Endodermal cell (in vitro differentiated cells): ENCODE results near the gene PPP2R5C. TPM values are rescaled to one million over a fixed set of nuclear protein-coding genes. Genes with fewer than 3 reads are reported as not detected.

Source experiments
- DNase-seq: peaks from one replicate; pipeline ENCODE4 v3.0.0-alpha.2; 2017
- H3K27ac ChIP-seq: 2 replicates; pipeline ENCODE4 v1.5.1; 2013; ENCODE audit warnings: mild to moderate bottlenecking, low read depth, low read length, moderate library complexity
- H3K27me3 ChIP-seq: 2 replicates; pipeline ENCODE4 v1.6.1; 2013; ENCODE audit warnings: mild to moderate bottlenecking, low read length, moderate library complexity; ENCODE audit not compliant: insufficient read depth, control insufficient read depth, poor library complexity, severe bottlenecking
- H3K36me3 ChIP-seq: 2 replicates; pipeline ENCODE4 v1.7.0; 2013; ENCODE audit warnings: mild to moderate bottlenecking, low read length, moderate library complexity; ENCODE audit not compliant: control insufficient read depth, insufficient read depth
- H3K4me1 ChIP-seq: one replicate; pipeline ENCODE4 v1.7.0; 2013; ENCODE audit warnings: low read length; ENCODE audit not compliant: control insufficient read depth, insufficient read depth
- H3K4me3 ChIP-seq: 2 replicates; pipeline ENCODE4 v1.5.1; 2013; ENCODE audit warnings: mild to moderate bottlenecking, low read length, moderate library complexity
- H3K9ac ChIP-seq: 2 replicates; pipeline ENCODE4 v1.6.1; 2013; ENCODE audit warnings: mild to moderate bottlenecking, low read length, moderate library complexity; ENCODE audit not compliant: poor library complexity, severe bottlenecking; ENCODE audit errors: extremely low read depth
- H3K9me3 ChIP-seq: 2 replicates; pipeline ENCODE4 v1.6.1; 2013; ENCODE audit warnings: mild to moderate bottlenecking, low read length, moderate library complexity; ENCODE audit not compliant: control insufficient read depth
- H3K27ac Mint-ChIP-seq: 2 replicates; pipeline ENCODE4 v1.8.0; 2020; ENCODE audit warnings: mixed read lengths
- H3K27me3 Mint-ChIP-seq: 2 replicates; pipeline ENCODE4 v1.8.0; 2021; ENCODE audit warnings: mild to moderate bottlenecking, mixed read lengths; ENCODE audit not compliant: insufficient read depth
- H3K36me3 Mint-ChIP-seq: 2 replicates; pipeline ENCODE4 v1.8.0; 2020; ENCODE audit warnings: low read depth, mixed read lengths
- H3K4me1 Mint-ChIP-seq: 2 replicates; pipeline ENCODE4 v1.8.0; 2020; ENCODE audit warnings: mixed read lengths
- H3K4me3 Mint-ChIP-seq: 2 replicates; pipeline ENCODE4 v1.8.0; 2020; ENCODE audit warnings: mild to moderate bottlenecking, moderate library complexity, mixed read lengths
- H3K9me3 Mint-ChIP-seq: 2 replicates; pipeline ENCODE4 v1.8.0; 2020; ENCODE audit warnings: mild to moderate bottlenecking, mixed read lengths
- WGBS, 2 experiments: methylation state at CpG; one replicate each; pipeline versions ENCODE4 v1.1.5 to v1.1.7; 2013; ENCODE audit warnings: missing lambda C conversion rate in 2 of 2, mixed read lengths in 1 of 2; ENCODE audit not compliant: insufficient coverage in 1 of 2, insufficient read length in 1 of 2; 5-methylcytosine and 5-hydroxymethylcytosine counted together
- total RNA-seq, 2 donors: library from RNA; stranded (reverse); fragmentation: NEBNext Ultra II Directional in 1 of 2; extraction: Animal tissue kit (Norgen Biotek cat#: 25700) in 1 of 2; gene quantifications; 2 replicates in 1 of 2; 3 replicates in 1 of 2; pipeline ENCODE4 v1.2.1, GENCODE V29; 2021
- TF ChIP-seq, protein P1 (sequence below): fragments of 200-600 bp; sonication (generic); conservative IDR thresholded peaks from 2 replicates; pipeline ENCODE4 v1.5.0; 2021; ENCODE audit warnings: antibody characterized with exemption, mild to moderate bottlenecking

Gene PPP2R5C
- total RNA-seq, 2 donors from 2014 or later: 116 to 117 TPM

DNA sequence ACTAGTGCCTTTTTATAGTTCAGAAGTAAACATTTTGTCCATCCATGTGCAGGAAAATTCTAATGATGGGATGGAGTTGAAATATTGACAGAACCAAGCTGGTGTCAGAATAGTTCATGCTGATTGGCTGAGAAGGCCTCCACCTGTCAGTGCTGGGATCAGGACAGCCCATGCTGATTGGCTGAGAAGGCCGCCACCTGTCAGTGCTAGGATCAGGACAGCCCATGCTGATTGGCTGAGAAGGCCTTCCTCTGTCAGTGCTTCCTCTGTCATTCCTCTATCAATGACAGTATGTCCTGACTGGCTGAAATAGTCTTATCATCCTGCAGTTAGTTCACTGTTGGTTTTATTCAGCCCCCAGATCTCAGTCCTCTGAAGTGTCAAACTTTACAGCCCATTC is 95.7 kb downstream of the PPP2R5C start:
- TF ChIP-seq, protein P1, sequence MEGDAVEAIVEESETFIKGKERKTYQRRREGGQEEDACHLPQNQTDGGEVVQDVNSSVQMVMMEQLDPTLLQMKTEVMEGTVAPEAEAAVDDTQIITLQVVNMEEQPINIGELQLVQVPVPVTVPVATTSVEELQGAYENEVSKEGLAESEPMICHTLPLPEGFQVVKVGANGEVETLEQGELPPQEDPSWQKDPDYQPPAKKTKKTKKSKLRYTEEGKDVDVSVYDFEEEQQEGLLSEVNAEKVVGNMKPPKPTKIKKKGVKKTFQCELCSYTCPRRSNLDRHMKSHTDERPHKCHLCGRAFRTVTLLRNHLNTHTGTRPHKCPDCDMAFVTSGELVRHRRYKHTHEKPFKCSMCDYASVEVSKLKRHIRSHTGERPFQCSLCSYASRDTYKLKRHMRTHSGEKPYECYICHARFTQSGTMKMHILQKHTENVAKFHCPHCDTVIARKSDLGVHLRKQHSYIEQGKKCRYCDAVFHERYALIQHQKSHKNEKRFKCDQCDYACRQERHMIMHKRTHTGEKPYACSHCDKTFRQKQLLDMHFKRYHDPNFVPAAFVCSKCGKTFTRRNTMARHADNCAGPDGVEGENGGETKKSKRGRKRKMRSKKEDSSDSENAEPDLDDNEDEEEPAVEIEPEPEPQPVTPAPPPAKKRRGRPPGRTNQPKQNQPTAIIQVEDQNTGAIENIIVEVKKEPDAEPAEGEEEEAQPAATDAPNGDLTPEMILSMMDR: no peak
- H3K4me3 Mint-ChIP-seq: no peak overlapping the region
- peaks cover 9% of the 10 kb centered on the region for H3K4me1 Mint-ChIP-seq
- H3K27me3 Mint-ChIP-seq: no peaks in the 10 kb centered on the region
- no peaks in the 10 kb centered on the region for H3K4me1 ChIP-seq
- H3K27ac ChIP-seq: no peak overlapping the region
- peaks cover 42% of the 10 kb centered on the region for H3K36me3 ChIP-seq
- peak; percentile 76 for DNase-seq
- H3K27ac Mint-ChIP-seq: no peak overlapping the region
- no peaks in the 10 kb centered on the region for H3K9me3 ChIP-seq
- no peak overlapping the region for H3K9ac ChIP-seq
- WGBS, 2 experiments: 91 to 100% methylated on average over 1 of the region's 1 CpG
- no peak overlapping the region for H3K4me3 ChIP-seq
- no peaks in the 10 kb centered on the region for H3K27me3 ChIP-seq
- peaks cover 26% of the 10 kb centered on the region for H3K36me3 Mint-ChIP-seq
- H3K9me3 Mint-ChIP-seq: no peaks in the 10 kb centered on the region

DNA sequence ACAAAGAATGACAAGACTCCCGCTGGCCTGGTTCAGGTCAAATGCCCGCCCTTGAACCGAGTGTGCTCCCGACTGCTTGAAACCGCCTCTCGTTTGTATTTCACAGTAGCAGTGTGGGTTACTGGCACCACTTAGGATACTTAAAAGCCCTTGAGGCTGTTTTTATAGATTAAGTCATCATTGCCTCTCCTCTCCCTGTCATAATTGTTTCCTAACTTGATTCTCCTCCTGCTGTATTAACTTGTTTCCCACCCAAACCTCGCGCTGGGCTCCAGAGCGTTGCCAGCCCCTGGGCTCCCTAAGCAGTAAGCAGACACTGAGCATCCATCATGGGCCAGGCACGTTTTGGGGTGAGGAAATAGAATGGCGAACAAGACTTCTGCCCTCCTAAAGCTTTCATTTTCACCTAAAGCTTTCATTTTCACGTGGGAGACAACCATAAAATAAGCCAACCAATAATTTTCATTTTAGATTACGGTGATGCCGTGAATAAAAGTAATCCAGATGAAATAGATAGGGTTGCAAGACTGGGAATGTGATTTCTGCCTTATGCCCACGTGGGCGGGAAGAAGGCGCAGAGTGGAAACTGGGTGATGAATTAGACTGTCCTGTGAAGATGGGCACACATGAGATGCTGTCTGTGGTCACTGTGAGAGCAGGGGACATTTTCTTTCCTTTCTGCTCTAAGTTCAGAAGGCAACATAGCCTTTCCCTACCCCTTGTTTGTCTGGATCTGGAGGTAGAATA is 97.5 kb downstream of the PPP2R5C start:
- DNase-seq: no peak
- Histone ChIP-seq H3K27me3 (no peaks in the 10 kb centered on the region), H3K4me3 (no peak overlapping the region), H3K36me3 (peaks cover 45% of the 10 kb centered on the region), H3K27ac (no peak overlapping the region), H3K9me3 (no peaks in the 10 kb centered on the region), H3K4me1 (no peaks in the 10 kb centered on the region), H3K9ac (no peak overlapping the region)
- TF ChIP-seq, protein P1: no peak
- WGBS, 2 experiments: 95 to 96% methylated on average over 10 to 17 of the region's 17 CpGs
- Mint-ChIP-seq H3K4me3 (no peak overlapping the region), H3K4me1 (peaks cover 4% of the 10 kb centered on the region), H3K9me3 (no peaks in the 10 kb centered on the region), H3K27me3 (no peaks in the 10 kb centered on the region), H3K27ac (no peak overlapping the region), H3K36me3 (peaks cover 29% of the 10 kb centered on the region)

DNA sequence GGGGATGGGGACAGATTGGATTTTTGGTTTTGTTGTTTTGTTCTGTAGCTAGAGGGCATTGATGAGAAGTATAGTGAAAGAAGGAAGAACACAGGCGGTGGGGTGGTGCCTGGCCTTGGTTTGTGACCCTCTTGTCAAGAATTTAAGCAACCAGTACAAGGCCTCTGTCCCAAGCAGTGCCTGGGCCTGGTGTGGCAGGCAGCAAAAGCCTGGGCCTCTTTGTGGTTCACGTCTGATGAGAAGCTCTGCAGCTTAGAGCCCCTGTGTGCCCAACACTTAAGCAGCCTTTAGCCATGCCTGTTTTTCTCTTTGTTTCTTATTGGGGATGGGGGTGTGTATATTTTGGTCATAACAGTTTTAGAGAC is 98.0 kb downstream of the PPP2R5C start:
- TF ChIP-seq, protein P1: no peak
- no peak overlapping the region for H3K27ac Mint-ChIP-seq
- Histone ChIP-seq H3K4me3 (no peak overlapping the region), H3K9ac (no peak overlapping the region), H3K9me3 (no peaks in the 10 kb centered on the region), H3K4me1 (no peaks in the 10 kb centered on the region), H3K27ac (no peak overlapping the region), H3K27me3 (no peaks in the 10 kb centered on the region), H3K36me3 (peaks cover 47% of the 10 kb centered on the region)
- 89 to 92% methylated on average over 2 of the region's 2 CpGs for WGBS, 2 experiments
- H3K36me3 Mint-ChIP-seq: peaks cover 29% of the 10 kb centered on the region
- no peaks in the 10 kb centered on the region for H3K27me3 Mint-ChIP-seq
- no peaks in the 10 kb centered on the region for H3K9me3 Mint-ChIP-seq
- no peak for DNase-seq
- peaks cover under 1% of the 10 kb centered on the region for H3K4me1 Mint-ChIP-seq
- no peak overlapping the region for H3K4me3 Mint-ChIP-seq
